ENCODE results near the gene TMEM108.

Gene TMEM108

DNA sequence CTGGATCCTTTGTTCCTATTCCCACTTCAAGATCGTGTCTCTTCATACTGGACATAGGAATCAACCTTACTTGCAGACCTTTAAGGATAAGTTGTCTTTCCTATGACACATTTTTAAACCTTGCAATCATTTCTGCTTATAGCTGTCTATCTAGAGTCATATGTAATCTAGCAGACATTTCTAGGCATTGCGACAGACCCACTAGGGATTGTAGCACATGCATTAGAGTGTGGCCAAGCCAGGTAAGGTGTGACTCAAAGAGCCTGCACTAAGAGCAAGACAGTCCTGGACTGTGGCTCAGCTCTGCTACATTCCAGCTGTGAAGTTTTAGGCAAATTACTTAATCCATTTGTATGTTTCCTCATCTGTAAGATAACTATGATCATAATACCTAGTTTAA lies 322.8 kb downstream of the TMEM108 start:
- H3K4me3 ChIP-seq (ENCODE audit: low read depth, low read length): no peak overlapping the region
- no peak for DNase-seq (ENCODE audit: low read depth)
- no peak for TF ChIP-seq POLR2A (IDR thresholded peaks at IDR 0.05; ENCODE audit: extremely low read depth, insufficient read length)
- TF ChIP-seq MYC (IDR thresholded peaks at IDR 0.05; ENCODE audit: low read depth, low read length): no peak
- no peak for TF ChIP-seq CTCF (IDR thresholded peaks at IDR 0.05; ENCODE audit: low read depth, low read length)
- no peak for TF ChIP-seq MAX (IDR thresholded peaks at IDR 0.05; ENCODE audit: low read depth, low read length)

GRCh38 chr3:133361435-133361834 lies 323.2 kb downstream of the TMEM108 start:
- TF ChIP-seq POLR2A (IDR thresholded peaks at IDR 0.05; ENCODE audit: extremely low read depth, insufficient read length): no peak
- no peak overlapping the region for H3K4me3 ChIP-seq (ENCODE audit: low read depth, low read length)
- DNase-seq (ENCODE audit: low read depth): no peak

DNA sequence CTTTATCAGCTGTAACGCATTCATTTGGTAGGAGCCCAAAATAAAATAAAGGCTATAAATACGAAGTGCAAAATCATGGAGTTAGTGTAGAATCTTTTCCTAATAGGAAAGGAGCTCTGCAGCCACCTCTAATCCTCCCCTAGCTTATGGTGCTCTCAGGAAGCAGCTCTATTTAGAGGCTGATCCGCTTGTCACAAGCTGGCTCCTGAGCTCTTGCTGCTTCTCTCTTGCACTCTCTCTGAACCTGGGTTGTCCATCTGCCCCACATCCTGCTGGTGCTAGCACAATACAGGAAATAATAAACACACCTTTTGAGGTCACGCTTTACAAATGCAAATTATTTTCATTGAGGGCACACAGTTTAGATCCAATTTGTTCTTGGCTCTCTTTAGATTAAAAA lies 324.3 kb downstream of the TMEM108 start:
- H3K4me3 ChIP-seq (ENCODE audit: low read depth, low read length): no peak overlapping the region
- TF ChIP-seq MAX (IDR thresholded peaks at IDR 0.05; ENCODE audit: low read depth, low read length) (no peak), CTCF (IDR thresholded peaks at IDR 0.05; ENCODE audit: low read depth, low read length) (no peak), MYC (IDR thresholded peaks at IDR 0.05; ENCODE audit: low read depth, low read length) (no peak), POLR2A (IDR thresholded peaks at IDR 0.05; ENCODE audit: extremely low read depth, insufficient read length) (no peak)
- no peak for DNase-seq (ENCODE audit: low read depth)

GRCh38 chr3:133364704-133365103 lies 326.5 kb downstream of the TMEM108 start:
- H3K4me3 ChIP-seq (ENCODE audit: low read depth, low read length): no peak overlapping the region
- no peak for DNase-seq (ENCODE audit: low read depth)
- no peak for TF ChIP-seq CTCF (IDR thresholded peaks at IDR 0.05; ENCODE audit: low read depth, low read length)

DNA sequence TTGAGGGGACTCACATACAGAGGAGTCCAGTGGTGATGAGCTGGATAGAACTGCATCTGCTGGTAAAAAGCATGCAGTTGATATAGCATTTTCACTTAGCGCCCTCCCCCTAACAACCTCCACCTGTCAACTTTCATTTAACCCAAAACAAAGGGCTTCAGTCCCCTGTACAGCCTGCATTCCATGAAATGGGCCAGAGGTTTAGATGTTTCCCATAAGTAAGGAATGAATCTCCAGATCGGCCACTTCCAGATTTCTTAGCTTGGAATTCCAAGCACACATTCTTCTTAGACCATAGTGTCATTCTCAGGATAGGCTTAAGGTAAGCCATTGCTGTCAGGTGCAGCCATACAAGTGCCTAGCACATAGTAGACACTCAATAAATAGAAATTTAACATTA lies 328.7 kb downstream of the TMEM108 start:
- no peak for TF ChIP-seq CTCF (IDR thresholded peaks at IDR 0.05; ENCODE audit: low read depth, low read length)
- TF ChIP-seq MAX (IDR thresholded peaks at IDR 0.05; ENCODE audit: low read depth, low read length): no peak
- no peak for TF ChIP-seq MYC (IDR thresholded peaks at IDR 0.05; ENCODE audit: low read depth, low read length)
- TF ChIP-seq POLR2A (IDR thresholded peaks at IDR 0.05; ENCODE audit: extremely low read depth, insufficient read length): no peak
- no peak overlapping the region for H3K4me3 ChIP-seq (ENCODE audit: low read depth, low read length)
- no peak for DNase-seq (ENCODE audit: low read depth)

- no peak for DNase-seq (ENCODE audit: low read depth)
- H3K4me3 ChIP-seq (ENCODE audit: low read depth, low read length): no peak overlapping the region
- TF ChIP-seq POLR2A (IDR thresholded peaks at IDR 0.05; ENCODE audit: extremely low read depth, insufficient read length) (no peak), MAX (IDR thresholded peaks at IDR 0.05; ENCODE audit: low read depth, low read length) (no peak), MYC (IDR thresholded peaks at IDR 0.05; ENCODE audit: low read depth, low read length) (no peak)
Observed at GRCh38 chr3:133367403-133367802, 329.2 kb downstream of the TMEM108 start.

GRCh38 chr3:133367956-133368355 lies 329.8 kb downstream of the TMEM108 start:
- DNase-seq (ENCODE audit: low read depth): no peak
- TF ChIP-seq MYC (IDR thresholded peaks at IDR 0.05; ENCODE audit: low read depth, low read length) (no peak), CTCF (IDR thresholded peaks at IDR 0.05; ENCODE audit: low read depth, low read length) (no peak), MAX (IDR thresholded peaks at IDR 0.05; ENCODE audit: low read depth, low read length) (no peak), POLR2A (IDR thresholded peaks at IDR 0.05; ENCODE audit: extremely low read depth, insufficient read length) (no peak)
- H3K4me3 ChIP-seq (ENCODE audit: low read depth, low read length): no peak overlapping the region

Data from NB4 (cell line).